ENCODE measurements around the gene QSOX1. TPM values are rescaled to one million over a fixed set of nuclear protein-coding genes. Genes with fewer than 3 reads are reported as not detected.

The QSOX1 gene
- total RNA-seq, 1 experiment from 2014 or later = 12.1 TPM

GRCh38 chr1:180188684-180189175 is 34.1 kb downstream of the QSOX1 start:
- no peaks in the 10 kb centered on the region for H3K27me3 Mint-ChIP-seq (ENCODE audit: insufficient read depth, unreplicated experiment)
- CTCF ChIA-PET = interaction anchor here (0.9 to 2.1 kb wide), 17 partner anchors 9 to 379 kb away, joined by 3 to 28 read pairs (median 4); partner anchors contain the start of genes ACBD6 and LHX4
- intact Hi-C loops (cut with micrococcal nuclease; ENCODE audit: unreplicated experiment) = loop anchor here (1.0 to 5.0 kb wide), 4 partner anchors 44 to 294 kb away; partner anchors contain the start of gene LHX4
- no peak for TF ChIP-seq CTCF (IDR thresholded peaks at IDR 0.05; ENCODE audit: insufficient read depth in 1 of 2, low read depth in 1 of 2, low read length in 1 of 2, severe bottlenecking in 1 of 2, unreplicated experiment in 1 of 2)
- H3K36me3 Mint-ChIP-seq (ENCODE audit: insufficient read depth, unreplicated experiment) = no peaks in the 10 kb centered on the region
- no peaks in the 10 kb centered on the region for H3K36me3 ChIP-seq (ENCODE audit: control insufficient read depth, insufficient read depth, low read length)
- no peaks in the 10 kb centered on the region for H3K9me3 Mint-ChIP-seq (ENCODE audit: unreplicated experiment)
- peaks cover under 1% of the 10 kb centered on the region; the same call in 1 of the 2 replicates for H3K4me1 ChIP-seq
- H3K9me3 ChIP-seq = no peaks in the 10 kb centered on the region
- H3K27me3 ChIP-seq (replicated peaks; ENCODE audit: control insufficient read depth, insufficient read depth, low read length) = no peaks in the 10 kb centered on the region
- POLR2A ChIA-PET = no interaction called here
- no peak overlapping the region for H3K27ac Mint-ChIP-seq (ENCODE audit: unreplicated experiment)
- H3K4me1 Mint-ChIP-seq (ENCODE audit: low read depth, unreplicated experiment) = peaks cover 9% of the 10 kb centered on the region
- H3K4me3 ChIP-seq (ENCODE audit: low read depth, low read length) = no peak overlapping the region
- no peak for DNase-seq
- no TSS peak for BruUV-seq (replicated peaks)
- H3K4me3 Mint-ChIP-seq (ENCODE audit: unreplicated experiment) = no peak overlapping the region

DNA sequence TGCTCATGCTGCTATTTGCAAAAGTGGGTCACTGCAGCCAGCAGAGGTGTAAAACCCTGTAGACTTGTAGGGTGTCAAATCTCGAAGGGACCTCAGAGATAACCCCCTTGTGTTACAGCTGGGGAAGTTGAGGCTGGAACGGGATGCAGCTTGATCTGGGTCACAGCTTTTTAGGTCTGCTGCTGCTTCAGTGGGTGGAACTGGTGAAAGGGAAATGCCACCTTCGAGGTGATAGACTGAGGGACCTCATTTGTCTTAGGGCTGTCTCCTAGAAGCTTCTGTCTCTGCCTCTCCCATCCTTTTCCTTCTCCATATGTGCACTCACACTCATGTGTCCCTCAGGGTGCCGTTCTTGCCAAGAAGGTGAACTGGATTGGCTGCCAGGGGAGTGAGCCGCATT is 35.4 kb downstream of the QSOX1 start:
- H3K36me3 Mint-ChIP-seq (ENCODE audit: insufficient read depth, unreplicated experiment) = no peaks in the 10 kb centered on the region
- no peak for DNase-seq
- H3K9me3 Mint-ChIP-seq (ENCODE audit: unreplicated experiment) = no peaks in the 10 kb centered on the region
- peaks cover 9% of the 10 kb centered on the region for H3K4me1 Mint-ChIP-seq (ENCODE audit: low read depth, unreplicated experiment)
- no TSS peak for BruUV-seq (replicated peaks)
- no peak overlapping the region for H3K27ac Mint-ChIP-seq (ENCODE audit: unreplicated experiment)
- no peak overlapping the region for H3K4me3 Mint-ChIP-seq (ENCODE audit: unreplicated experiment)
- Histone ChIP-seq H3K27me3 (replicated peaks; ENCODE audit: control insufficient read depth, insufficient read depth, low read length) (no peaks in the 10 kb centered on the region), H3K4me3 (ENCODE audit: low read depth, low read length) (no peak overlapping the region), H3K9me3 (no peaks in the 10 kb centered on the region), H3K36me3 (ENCODE audit: control insufficient read depth, insufficient read depth, low read length) (no peaks in the 10 kb centered on the region), H3K4me1 (peaks cover 4% of the 10 kb centered on the region; the same call in 1 of the 2 replicates)
- no peak for TF ChIP-seq CTCF (IDR thresholded peaks at IDR 0.05; ENCODE audit: insufficient read depth in 1 of 2, low read depth in 1 of 2, low read length in 1 of 2, severe bottlenecking in 1 of 2, unreplicated experiment in 1 of 2)
- intact Hi-C loops (cut with micrococcal nuclease; ENCODE audit: unreplicated experiment) = no loop called here
- ChIA-PET CTCF (no interaction called here), POLR2A (interaction anchor here (0.7 kb wide), 1 partner anchor 874 kb away, joined by 3 read pairs; no protein-coding TSS in a partner anchor)
- H3K27me3 Mint-ChIP-seq (ENCODE audit: insufficient read depth, unreplicated experiment) = no peaks in the 10 kb centered on the region

GRCh38 chr1:180192172-180192571 is 37.5 kb downstream of the QSOX1 start:
- Histone ChIP-seq H3K4me1 (peaks cover 4% of the 10 kb centered on the region; the same call in 1 of the 2 replicates), H3K27me3 (replicated peaks; ENCODE audit: control insufficient read depth, insufficient read depth, low read length) (no peaks in the 10 kb centered on the region), H3K4me3 (ENCODE audit: low read depth, low read length) (no peak overlapping the region), H3K36me3 (ENCODE audit: control insufficient read depth, insufficient read depth, low read length) (no peaks in the 10 kb centered on the region), H3K9me3 (no peaks in the 10 kb centered on the region)
- no peak for TF ChIP-seq CTCF (IDR thresholded peaks at IDR 0.05; ENCODE audit: insufficient read depth in 1 of 2, low read depth in 1 of 2, low read length in 1 of 2, severe bottlenecking in 1 of 2, unreplicated experiment in 1 of 2)
- intact Hi-C loops (cut with micrococcal nuclease; ENCODE audit: unreplicated experiment) = no loop called here
- H3K9me3 Mint-ChIP-seq (ENCODE audit: unreplicated experiment) = no peaks in the 10 kb centered on the region
- ChIA-PET CTCF (no interaction called here), POLR2A (no interaction called here)
- H3K4me3 Mint-ChIP-seq (ENCODE audit: unreplicated experiment) = no peak overlapping the region
- H3K27me3 Mint-ChIP-seq (ENCODE audit: insufficient read depth, unreplicated experiment) = no peaks in the 10 kb centered on the region
- no peaks in the 10 kb centered on the region for H3K36me3 Mint-ChIP-seq (ENCODE audit: insufficient read depth, unreplicated experiment)
- H3K27ac Mint-ChIP-seq (ENCODE audit: unreplicated experiment) = no peak overlapping the region
- peaks cover 9% of the 10 kb centered on the region for H3K4me1 Mint-ChIP-seq (ENCODE audit: low read depth, unreplicated experiment)
- no peak for DNase-seq
- BruUV-seq (replicated peaks) = no TSS peak
